Bronchial epithelial cell (primary cell): ENCODE results near the gene TTYH3. TPM values are rescaled to one million over a fixed set of nuclear protein-coding genes. Genes with fewer than 3 reads are reported as not detected.
"Not testable (repeated sequence)": the region's sequence is repeated elsewhere in the genome, so short reads cannot be mapped to it uniquely, and the experiment has no call there.

Experiments
- DNase-seq: peaks from one replicate; pipeline ENCODE4 v3.0.0-alpha.2; 2010; ENCODE audit warnings: low read depth
- FAIRE-seq: peaks from 2 replicates; lab custom pipeline; 2011; peaks lifted over from hg19 to GRCh38; lab: Jason Lieb, UNC
- H3K27me3 ChIP-seq: 2 replicates; pipeline ENCODE4 v1.5.1; 2011; ENCODE audit warnings: low read length; ENCODE audit not compliant: control insufficient read depth, insufficient read depth
- H3K36me3 ChIP-seq: 2 replicates; pipeline ENCODE4 v1.5.1; 2011; ENCODE audit warnings: low read length; ENCODE audit not compliant: control insufficient read depth, insufficient read depth
- H3K4me3 ChIP-seq: 2 replicates; pipeline ENCODE4 v1.5.1; 2011; ENCODE audit warnings: mild to moderate bottlenecking, low read depth, low read length, control low read depth
- total RNA-seq: library from RNA; depleted of rRNA; stranded (reverse); fragments of >200 nt; gene quantifications from 2 replicates; pipeline ENCODE4 v1.2.1, GENCODE V29; 2014
- TF ChIP-seq, protein P1 (sequence below): IDR thresholded peaks from 2 replicates; pipeline ENCODE4 v1.5.1; 2011; ENCODE audit warnings: mild to moderate bottlenecking, moderate library complexity, low read length, control low read depth, inconsistent platforms; ENCODE audit not compliant: insufficient read depth, severe bottlenecking

Gene TTYH3
- total RNA-seq, 1 donor from 2014 or later: 5.8 TPM

DNA sequence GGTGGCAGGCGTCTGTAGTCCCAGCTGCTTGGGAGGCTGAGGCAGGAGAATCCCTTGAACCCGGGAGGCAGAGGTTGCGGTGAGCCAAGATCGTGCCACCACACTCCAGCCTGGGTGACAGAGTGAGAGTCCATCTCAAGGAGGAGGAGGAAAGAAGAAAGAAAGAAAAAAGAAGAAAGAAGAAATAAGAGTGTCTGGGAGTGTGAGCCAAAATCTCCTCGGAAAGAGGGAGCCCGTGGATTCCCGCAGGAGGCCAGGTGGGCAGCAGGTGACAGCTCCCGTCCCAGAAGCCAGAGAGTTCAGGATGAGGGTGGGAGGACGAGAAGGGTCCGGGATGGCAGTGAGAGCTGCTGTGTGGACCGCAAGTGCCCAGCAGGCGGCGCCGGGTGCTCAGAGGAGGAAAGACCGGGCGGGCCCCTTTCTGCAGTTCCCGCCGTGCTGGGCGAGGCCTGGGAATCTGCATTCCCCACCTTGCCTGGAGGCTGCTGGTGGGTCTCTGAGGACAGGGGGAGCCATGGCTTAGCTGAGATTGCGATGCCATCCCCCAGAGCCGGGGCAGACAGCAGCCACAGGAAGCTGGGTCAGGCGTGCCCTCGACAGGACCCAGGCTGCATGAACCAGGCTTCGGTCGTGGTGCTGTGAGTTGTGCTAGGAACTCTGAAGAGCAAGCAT lies 39.1 kb downstream of the TTYH3 start:
- no peak overlapping the region for H3K4me3 ChIP-seq
- TF ChIP-seq, protein P1, sequence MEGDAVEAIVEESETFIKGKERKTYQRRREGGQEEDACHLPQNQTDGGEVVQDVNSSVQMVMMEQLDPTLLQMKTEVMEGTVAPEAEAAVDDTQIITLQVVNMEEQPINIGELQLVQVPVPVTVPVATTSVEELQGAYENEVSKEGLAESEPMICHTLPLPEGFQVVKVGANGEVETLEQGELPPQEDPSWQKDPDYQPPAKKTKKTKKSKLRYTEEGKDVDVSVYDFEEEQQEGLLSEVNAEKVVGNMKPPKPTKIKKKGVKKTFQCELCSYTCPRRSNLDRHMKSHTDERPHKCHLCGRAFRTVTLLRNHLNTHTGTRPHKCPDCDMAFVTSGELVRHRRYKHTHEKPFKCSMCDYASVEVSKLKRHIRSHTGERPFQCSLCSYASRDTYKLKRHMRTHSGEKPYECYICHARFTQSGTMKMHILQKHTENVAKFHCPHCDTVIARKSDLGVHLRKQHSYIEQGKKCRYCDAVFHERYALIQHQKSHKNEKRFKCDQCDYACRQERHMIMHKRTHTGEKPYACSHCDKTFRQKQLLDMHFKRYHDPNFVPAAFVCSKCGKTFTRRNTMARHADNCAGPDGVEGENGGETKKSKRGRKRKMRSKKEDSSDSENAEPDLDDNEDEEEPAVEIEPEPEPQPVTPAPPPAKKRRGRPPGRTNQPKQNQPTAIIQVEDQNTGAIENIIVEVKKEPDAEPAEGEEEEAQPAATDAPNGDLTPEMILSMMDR: peak; percentile 91
- no peaks in the 10 kb centered on the region for H3K36me3 ChIP-seq
- no peaks in the 10 kb centered on the region for H3K27me3 ChIP-seq
- no peak for FAIRE-seq
- DNase-seq: peak; percentile 21

DNA sequence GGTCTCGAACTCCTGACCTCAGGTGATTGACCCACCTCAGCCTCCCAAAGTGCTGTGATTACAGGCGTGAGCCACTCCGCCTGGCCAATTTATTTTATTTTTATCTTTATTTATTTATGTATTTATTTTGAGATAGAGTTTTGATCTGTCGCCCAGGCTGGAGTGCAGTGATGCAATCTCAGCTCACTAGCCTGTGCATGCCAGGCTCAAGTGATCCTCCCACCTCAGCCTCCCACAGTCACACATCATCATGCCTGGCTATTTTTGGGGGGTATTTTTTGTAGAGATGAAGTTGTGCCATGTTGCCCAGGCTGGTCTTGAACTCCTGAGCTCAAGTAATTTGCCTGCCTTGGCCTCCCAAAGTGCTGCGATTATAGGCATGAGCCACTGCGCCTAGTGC lies 41.4 kb downstream of the TTYH3 start:
- H3K27me3 ChIP-seq, FAIRE-seq, H3K4me3 ChIP-seq, DNase-seq, H3K36me3 ChIP-seq: not testable (repeated sequence)

DNA sequence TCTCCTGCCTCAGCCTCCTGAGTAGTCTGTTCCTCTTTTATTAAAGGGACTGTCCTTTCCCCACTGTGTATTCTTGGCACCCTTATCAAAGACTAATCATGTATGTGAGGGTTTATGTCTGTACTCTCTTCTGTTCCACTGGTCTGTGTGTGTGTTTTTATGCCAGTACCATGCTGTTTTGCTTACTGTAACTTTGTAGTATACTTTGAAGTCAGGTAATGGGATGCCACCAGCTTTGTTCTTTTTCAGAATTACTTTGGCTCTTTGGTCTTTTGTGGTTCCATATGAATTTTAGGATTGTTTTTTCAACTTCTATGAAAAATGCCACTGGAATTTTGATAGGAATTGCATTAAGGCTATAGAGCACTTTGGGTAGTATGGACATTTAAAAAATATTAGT lies 42.1 kb downstream of the TTYH3 start:
- Histone ChIP-seq H3K36me3 (no peaks in the 10 kb centered on the region), H3K27me3 (no peaks in the 10 kb centered on the region), H3K4me3 (no peak overlapping the region)
- TF ChIP-seq, protein P1: no peak
- DNase-seq (no peak), FAIRE-seq (no peak)

- H3K27me3 ChIP-seq: no peaks in the 10 kb centered on the region
- H3K36me3 ChIP-seq: no peaks in the 10 kb centered on the region
- TF ChIP-seq, protein P1: no peak
- FAIRE-seq (no peak), DNase-seq (no peak)
- no peak overlapping the region for H3K4me3 ChIP-seq
Observed at GRCh38 chr7:2675256-2675764, 43.5 kb downstream of the TTYH3 start.

DNA sequence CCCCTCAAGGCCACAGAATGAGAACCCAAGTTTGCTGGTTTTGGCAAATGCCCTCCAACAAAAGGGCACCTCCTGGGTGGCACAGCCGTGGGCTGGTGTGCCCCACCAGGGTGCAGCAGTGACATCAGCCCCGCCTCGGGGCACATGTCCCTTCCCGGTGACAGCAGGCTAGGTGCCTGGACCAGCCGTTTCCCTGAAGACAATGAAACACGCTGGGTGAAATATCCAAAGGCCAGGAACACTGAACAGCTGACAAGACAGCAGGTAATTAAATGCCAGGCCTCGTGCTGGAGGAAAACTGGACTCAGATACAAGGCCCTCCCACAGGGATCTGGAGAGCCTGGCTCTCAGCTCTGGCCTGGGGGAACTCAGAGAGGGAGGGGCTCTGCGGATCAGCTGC lies 44.8 kb downstream of the TTYH3 start:
- not testable (repeated sequence) for H3K27me3 ChIP-seq, DNase-seq, H3K4me3 ChIP-seq, H3K36me3 ChIP-seq
- FAIRE-seq: peak; percentile 43

- DNase-seq, H3K36me3 ChIP-seq, H3K4me3 ChIP-seq, H3K27me3 ChIP-seq: not testable (repeated sequence)
- peak; percentile 50 for FAIRE-seq
Observed at GRCh38 chr7:2678454-2678853, 46.7 kb downstream of the TTYH3 start.

DNA sequence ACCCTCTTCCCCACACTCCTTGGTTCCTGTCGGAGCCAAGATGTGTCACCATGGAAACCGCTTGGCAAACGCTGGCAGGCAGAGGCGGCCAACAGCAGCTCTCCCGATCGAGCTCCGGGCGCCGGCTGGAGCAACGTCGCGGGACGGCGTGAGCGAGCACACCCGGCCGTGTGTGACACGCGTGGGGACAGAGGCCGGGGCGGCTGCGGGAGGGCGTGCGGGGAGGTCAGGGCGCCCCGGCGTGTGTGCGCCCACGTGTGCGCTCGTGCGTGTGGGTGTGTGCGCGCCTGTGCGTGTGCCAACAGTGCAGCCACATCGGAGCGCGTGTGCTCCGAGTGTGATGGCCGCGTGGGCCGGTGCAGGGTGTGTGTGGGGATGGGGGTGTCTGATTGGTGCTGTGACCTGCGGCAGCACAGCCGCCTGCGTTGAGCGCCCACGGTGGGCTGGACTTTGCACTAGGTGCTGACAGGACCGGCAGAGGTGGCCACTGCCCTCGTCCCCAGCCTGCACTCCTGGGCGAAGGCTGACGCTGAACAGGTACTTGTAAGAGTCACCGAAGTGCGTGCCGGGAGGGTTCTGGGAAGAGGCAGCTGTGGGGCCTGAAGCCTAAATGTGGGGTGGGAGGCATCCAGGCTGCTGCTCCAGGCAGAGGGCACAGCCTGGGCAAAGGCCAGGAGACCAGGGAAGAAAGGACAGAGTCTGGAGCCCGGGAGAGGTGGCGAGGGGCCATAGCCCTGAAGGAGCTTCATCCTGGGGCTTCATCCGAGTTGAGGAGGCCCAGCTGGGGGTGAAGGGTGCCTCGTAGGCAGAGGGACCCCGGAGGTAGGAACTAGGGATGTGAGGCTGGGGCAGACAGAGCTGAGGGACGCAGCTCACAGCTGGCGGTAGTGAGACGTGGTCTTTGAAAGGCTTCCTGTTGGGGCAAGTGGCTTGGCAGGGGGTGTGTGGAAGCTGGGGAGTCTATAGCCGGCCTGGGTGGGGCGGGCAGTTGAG lies 47.6 kb downstream of the TTYH3 start:
- not testable (repeated sequence) for FAIRE-seq, H3K27me3 ChIP-seq, H3K4me3 ChIP-seq, DNase-seq, H3K36me3 ChIP-seq
